AG09309 (cell line): ENCODE measurements around the gene SRPRB.

Experiments used
- DNase-seq: peaks from one replicate; pipeline ENCODE4 v3.0.0-alpha.2; 2010; ENCODE audit warnings: low read depth
- H3K4me3 ChIP-seq: 2 replicates; pipeline ENCODE4 v1.5.1; 2011; ENCODE audit warnings: mild to moderate bottlenecking, low read depth, low read length, moderate library complexity; ENCODE audit not compliant: control insufficient read depth
- TF ChIP-seq, protein P1 (sequence below): IDR thresholded peaks from 2 replicates; pipeline ENCODE4 v1.5.1; 2011; ENCODE audit warnings: mild to moderate bottlenecking, low read depth, low read length, inconsistent platforms; ENCODE audit not compliant: insufficient read depth, control insufficient read depth; ENCODE audit errors: missing control alignments

The SRPRB gene

DNA sequence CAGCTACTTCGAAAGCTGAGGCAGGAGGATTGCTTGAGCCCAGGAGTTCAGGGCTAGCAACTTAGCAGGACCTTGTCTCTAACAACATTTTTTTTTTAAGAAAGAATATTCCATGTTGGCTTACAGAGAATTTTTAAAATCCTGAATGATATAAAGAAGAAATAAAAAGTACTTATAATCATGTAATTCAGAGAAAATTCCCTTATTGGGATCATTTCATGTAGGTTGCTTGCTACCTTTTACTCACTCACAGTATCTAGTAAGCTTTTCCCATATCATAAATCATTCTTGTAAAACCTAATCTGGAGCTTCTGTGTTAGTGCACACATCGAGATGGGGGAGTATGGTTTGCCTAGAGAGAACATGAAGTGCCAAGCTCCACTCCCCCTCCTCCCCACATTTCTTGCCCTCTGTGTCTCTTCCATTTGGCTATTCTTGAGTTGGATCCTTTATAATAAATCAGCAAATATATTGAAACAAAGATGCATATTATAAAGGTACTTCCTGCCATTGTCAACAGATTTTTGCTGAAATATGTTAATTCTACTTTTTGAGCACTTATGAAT, 45.8 kb upstream of the SRPRB start:
- H3K4me3 ChIP-seq = no peak overlapping the region
- no peak for DNase-seq
- TF ChIP-seq, protein P1, sequence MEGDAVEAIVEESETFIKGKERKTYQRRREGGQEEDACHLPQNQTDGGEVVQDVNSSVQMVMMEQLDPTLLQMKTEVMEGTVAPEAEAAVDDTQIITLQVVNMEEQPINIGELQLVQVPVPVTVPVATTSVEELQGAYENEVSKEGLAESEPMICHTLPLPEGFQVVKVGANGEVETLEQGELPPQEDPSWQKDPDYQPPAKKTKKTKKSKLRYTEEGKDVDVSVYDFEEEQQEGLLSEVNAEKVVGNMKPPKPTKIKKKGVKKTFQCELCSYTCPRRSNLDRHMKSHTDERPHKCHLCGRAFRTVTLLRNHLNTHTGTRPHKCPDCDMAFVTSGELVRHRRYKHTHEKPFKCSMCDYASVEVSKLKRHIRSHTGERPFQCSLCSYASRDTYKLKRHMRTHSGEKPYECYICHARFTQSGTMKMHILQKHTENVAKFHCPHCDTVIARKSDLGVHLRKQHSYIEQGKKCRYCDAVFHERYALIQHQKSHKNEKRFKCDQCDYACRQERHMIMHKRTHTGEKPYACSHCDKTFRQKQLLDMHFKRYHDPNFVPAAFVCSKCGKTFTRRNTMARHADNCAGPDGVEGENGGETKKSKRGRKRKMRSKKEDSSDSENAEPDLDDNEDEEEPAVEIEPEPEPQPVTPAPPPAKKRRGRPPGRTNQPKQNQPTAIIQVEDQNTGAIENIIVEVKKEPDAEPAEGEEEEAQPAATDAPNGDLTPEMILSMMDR = no peak

DNA sequence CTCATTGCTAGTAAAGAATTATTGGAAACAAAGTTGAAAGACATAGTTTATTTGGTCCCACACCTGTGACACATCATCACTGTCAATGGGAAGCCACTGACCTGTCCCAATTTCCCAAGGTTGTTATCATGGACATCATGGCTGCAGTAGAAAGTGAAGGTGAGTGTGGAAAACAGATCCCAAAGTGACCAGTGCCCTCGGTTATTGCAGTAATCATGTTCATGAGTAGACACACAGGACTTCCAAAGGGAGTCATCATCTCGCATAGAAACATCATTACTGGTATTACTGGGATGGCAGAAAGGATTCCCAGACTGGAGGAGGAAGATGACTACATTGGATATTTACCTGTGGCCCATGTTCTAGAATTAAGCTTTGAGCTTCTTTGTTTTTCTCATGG, 44.7 kb upstream of the SRPRB start:
- no peak for DNase-seq
- TF ChIP-seq, protein P1 = no peak
- no peak overlapping the region for H3K4me3 ChIP-seq

DNA sequence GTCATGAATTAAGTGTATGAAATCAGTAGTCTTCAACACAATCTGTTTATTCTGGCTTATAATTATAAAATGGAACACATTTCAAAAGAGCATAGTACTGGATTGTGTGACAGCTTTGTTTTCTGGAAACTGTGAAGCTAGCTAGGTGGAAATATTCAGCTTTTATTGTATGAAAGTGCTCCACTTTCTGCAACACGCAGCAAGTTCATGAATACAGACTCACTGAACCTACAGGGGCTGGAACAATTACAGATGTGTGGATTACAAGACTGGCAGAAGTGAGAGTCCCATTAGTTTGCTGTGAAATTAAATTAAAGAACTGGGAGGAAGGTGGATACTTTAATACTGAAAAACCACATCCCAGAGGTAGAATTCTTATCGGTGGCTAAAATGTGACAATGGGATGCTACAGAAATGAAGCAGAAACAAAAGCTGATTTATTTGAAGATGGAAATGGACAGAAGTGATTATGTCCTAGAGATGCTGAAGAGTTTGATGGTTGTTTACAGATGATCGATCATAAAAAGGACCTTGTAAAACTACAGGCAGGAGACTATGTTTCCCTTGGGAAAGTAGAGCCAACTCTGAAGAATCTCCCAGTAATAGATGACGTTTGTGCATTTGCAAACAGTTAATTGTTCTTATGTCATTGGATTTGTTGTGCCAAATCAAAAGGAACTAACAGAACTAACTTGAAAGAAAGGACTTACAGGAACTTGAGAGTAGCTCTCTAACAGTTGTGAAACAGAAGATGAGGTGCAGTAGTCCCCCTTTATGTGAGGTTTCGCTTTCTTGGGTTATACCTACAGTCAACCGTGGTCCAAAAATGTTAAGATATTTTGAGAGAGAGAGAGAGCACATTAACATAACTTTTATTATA, 43.8 kb upstream of the SRPRB start:
- H3K4me3 ChIP-seq = no peak overlapping the region
- no peak for DNase-seq
- TF ChIP-seq, protein P1 = no peak

DNA sequence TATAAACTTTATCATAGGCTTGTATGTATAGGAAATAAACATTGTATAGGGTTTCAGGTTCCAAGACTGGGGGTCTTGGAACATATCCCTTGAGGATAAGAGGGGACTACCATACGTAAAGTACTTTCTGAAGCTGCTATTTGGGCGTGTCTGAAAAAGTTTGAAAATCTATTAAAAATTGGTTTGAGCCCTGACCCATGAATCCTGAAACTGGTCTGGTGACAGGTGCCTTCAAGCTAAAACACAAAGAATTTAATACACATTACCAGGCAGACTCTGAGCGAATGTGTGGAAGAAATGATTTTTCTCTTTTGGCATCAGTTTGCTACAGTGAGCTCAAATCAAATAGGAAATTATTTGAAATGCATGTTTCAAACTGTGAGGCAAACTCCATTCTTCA, 43.1 kb upstream of the SRPRB start:
- no peak for DNase-seq
- TF ChIP-seq, protein P1 = no peak
- no peak overlapping the region for H3K4me3 ChIP-seq

DNA sequence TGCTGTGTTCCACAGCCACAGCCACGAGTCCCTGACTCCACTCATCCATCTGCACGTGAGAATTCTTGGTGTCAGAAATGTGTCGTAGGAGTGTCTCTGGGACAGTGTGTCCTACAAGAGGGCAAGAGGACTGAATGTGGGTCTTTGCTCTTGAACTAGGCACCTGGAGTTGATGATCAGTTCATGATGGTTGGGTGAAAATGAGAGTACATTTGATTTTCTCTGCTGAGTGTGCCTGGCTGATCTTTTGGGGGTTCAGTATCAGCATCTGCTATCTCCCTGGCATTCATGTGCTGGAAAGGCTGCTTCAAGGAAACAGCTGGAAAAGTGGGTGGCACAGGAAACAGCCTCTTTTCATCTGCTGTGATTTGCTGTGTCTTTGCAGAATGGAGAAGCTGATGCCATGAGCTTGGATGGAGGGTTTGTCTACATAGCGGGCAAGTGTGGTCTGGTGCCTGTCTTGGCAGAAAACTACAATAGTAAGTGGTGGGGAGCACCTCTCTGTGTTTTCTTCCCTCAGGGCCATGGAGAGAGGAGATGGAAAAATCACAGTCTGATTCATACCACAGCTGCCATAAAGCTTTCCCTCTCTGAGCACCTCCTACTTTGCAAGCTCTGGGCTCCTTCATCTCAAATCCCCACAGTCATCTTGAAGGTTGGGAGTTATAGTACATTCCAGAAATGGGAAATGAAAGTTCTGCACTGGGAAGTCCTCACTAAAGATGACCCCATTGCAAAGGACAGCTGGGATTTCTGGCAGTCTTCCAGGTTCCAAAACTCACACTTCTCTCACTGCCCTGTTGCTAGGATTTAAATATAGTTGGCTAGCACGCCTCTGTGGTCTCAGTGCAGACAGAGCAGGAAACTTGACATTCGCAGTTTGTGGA, 41.6 kb upstream of the SRPRB start:
- TF ChIP-seq, protein P1 = no peak
- no peak overlapping the region for H3K4me3 ChIP-seq
- no peak for DNase-seq

DNA sequence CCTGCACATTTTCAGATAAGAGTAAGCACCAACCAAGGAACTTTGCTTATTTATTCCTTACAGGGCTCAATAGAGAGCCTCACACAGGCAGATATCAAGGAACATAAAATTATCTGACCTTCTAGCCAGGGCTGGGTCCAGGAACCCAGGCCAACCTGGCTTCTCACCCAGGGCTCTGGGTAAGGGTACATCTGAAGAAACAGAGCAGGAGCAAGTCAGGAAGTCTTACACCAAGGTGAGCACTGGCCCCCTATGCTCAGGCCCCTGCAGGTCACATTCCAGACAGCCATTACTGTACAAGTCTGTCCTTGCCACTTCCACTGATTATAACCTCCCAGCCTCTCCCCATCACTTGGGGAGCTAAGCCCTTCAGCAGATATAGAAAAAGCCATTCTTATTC, 40.4 kb upstream of the SRPRB start:
- no peak for DNase-seq
- H3K4me3 ChIP-seq = no peak overlapping the region
- TF ChIP-seq, protein P1 = no peak
